H1 (cell line): Measurements from ENCODE around the gene ZNF101.

ENCODE experiments used
- JUND ChIP-seq: IDR thresholded peaks from 2 replicates; pipeline ENCODE4 v1.6.1; 2011; ENCODE audit warnings: mild to moderate bottlenecking, improper control_type of control experiment, low read length
- POLR2A ChIP-seq, 2 experiments: IDR thresholded peaks; 1 replicate in 1 of 2; 2 replicates in 1 of 2; pipeline ENCODE4 v1.6.1; 2011; ENCODE audit warnings: low read depth in 2 of 2, low read length in 2 of 2, mild to moderate bottlenecking in 2 of 2; ENCODE audit errors: control extremely low read depth in 1 of 2
- POU5F1 ChIP-seq: IDR thresholded peaks from 2 replicates; pipeline ENCODE4 v1.6.1; 2011; ENCODE audit warnings: low read depth, mild to moderate bottlenecking, low read length, moderate library complexity
- YY1 ChIP-seq: IDR thresholded peaks from 2 replicates; pipeline ENCODE4 v1.6.1; 2011; ENCODE audit warnings: low read depth, mild to moderate bottlenecking, low read length
- TF ChIP-seq, protein P1 (sequence below), 3 experiments: IDR thresholded peaks; 1 replicate in 2 of 3; 2 replicates in 1 of 3; pipeline versions ENCODE4 v1.5.1 to v1.6.1; 2011; ENCODE audit warnings: low read length in 3 of 3, mild to moderate bottlenecking in 3 of 3, inconsistent platforms in 2 of 3, low read depth in 1 of 3, moderate library complexity in 1 of 3; ENCODE audit not compliant: insufficient read depth in 1 of 3; ENCODE audit errors: control extremely low read depth in 1 of 3

DNA sequence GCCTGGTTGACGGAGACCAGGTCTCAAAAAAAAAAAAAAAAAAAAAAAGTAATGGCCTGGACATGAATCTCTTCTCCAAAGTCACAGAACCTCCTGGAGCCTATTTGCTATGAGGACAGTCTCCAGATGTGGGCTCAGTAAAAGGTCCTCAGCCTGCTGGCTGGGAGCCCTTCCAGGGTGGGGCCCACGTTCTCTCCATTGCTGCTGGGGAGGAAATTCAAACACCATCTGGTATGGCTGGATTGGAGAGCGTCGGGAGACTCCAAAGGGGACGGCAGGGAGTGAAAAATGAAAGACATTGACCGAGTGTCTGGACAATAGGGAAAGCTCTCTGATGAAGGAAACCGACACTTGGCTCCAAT, 48.8 kb upstream of the ZNF101 start:
- TF ChIP-seq, protein P1, sequence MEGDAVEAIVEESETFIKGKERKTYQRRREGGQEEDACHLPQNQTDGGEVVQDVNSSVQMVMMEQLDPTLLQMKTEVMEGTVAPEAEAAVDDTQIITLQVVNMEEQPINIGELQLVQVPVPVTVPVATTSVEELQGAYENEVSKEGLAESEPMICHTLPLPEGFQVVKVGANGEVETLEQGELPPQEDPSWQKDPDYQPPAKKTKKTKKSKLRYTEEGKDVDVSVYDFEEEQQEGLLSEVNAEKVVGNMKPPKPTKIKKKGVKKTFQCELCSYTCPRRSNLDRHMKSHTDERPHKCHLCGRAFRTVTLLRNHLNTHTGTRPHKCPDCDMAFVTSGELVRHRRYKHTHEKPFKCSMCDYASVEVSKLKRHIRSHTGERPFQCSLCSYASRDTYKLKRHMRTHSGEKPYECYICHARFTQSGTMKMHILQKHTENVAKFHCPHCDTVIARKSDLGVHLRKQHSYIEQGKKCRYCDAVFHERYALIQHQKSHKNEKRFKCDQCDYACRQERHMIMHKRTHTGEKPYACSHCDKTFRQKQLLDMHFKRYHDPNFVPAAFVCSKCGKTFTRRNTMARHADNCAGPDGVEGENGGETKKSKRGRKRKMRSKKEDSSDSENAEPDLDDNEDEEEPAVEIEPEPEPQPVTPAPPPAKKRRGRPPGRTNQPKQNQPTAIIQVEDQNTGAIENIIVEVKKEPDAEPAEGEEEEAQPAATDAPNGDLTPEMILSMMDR (IDR thresholded peaks at IDR 0.05; ENCODE audit: control extremely low read depth in 1 of 3, insufficient read depth in 1 of 3, low read depth in 1 of 3, low read length in 3 of 3): no peak
- TF ChIP-seq POU5F1 (no peak), YY1 (no peak), POLR2A (IDR thresholded peaks at IDR 0.05; ENCODE audit: control extremely low read depth in 1 of 2, low read depth in 2 of 2, low read length in 2 of 2) (no peak), JUND (no peak)
